ENCODE results near the gene ZNF154.

ZNF154 gene

GRCh38 chr19:57672466-57672865, 36.5 kb downstream of the ZNF154 start:
- no peak for DNase-seq

GRCh38 chr19:57671124-57671895, 37.7 kb downstream of the ZNF154 start:
- no peak for DNase-seq

- no peak for DNase-seq
Measured at GRCh38 chr19:57668635-57669034, 40.4 kb downstream of the ZNF154 start, which contains the start of gene ZSCAN4. Gene ZSCAN4, plus strand, starts transcription at chr19:57668935. Its CDS starts 7,211 bp downstream, at chr19:57676146.

- no peak for DNase-seq
Measured at GRCh38 chr19:57667228-57667627, 41.8 kb downstream of the ZNF154 start.

- no peak for DNase-seq
Measured at GRCh38 chr19:57665261-57665806, 43.7 kb downstream of the ZNF154 start.

GRCh38 chr19:57664269-57665127, 44.5 kb downstream of the ZNF154 start:
- DNase-seq = peak; percentile 13

GRCh38 chr19:57656346-57656745, 52.7 kb downstream of the ZNF154 start:
- no peak for DNase-seq

GRCh38 chr19:57655443-57655842, 53.6 kb downstream of the ZNF154 start:
- DNase-seq = no peak

GRCh38 chr19:57653689-57654088, 55.3 kb downstream of the ZNF154 start:
- DNase-seq = no peak

GRCh38 chr19:57651654-57651996, 57.4 kb downstream of the ZNF154 start:
- DNase-seq = no peak

GRCh38 chr19:57648331-57649003, 60.5 kb downstream of the ZNF154 start:
- DNase-seq = peak; percentile 81

All from NCI-H2171 (cell line).